ENCODE results near the gene KDM8. TPM values are rescaled to one million over a fixed set of nuclear protein-coding genes. Genes with fewer than 3 reads are reported as not detected.

KDM8 gene
- total RNA-seq, 1 donor from 2014 or later: 4.3 TPM

DNA sequence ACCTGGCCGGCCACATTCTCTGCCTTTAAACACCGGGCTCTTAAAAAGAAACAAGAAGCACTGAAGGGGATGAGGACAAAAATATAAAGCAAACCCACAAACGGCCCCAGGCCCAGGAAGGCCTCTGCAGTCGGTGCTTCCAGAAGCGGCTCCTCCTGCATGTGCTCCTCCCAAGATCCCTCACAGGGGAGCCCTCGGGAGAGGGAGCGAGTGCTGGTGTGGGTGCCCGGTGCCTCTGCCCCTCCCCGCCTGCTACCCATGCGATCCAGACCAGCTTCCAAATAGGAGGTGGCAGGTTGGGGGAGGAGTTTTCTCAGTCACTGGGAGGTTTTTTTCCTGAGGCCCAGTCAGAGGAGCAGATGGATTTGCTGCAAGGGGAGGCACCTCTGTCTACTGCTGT is 15.8 kb downstream of the KDM8 start:
- Mint-ChIP-seq H3K4me1 (ENCODE audit: low read depth, unreplicated experiment) (peaks cover 4% of the 10 kb centered on the region), H3K4me3 (ENCODE audit: unreplicated experiment) (no peak overlapping the region), H3K36me3 (ENCODE audit: low read depth, unreplicated experiment) (peaks cover 8% of the 10 kb centered on the region), H3K27me3 (ENCODE audit: low read depth, unreplicated experiment) (no peaks in the 10 kb centered on the region), H3K27ac (ENCODE audit: unreplicated experiment) (no peak overlapping the region), H3K9me3 (ENCODE audit: unreplicated experiment) (no peaks in the 10 kb centered on the region)
- no peak overlapping the region for H3K27ac ChIP-seq (ENCODE audit: low read depth, low read length)
- H3K9ac ChIP-seq (ENCODE audit: low read length): no peak overlapping the region
- no peaks in the 10 kb centered on the region for H4K20me1 ChIP-seq (ENCODE audit: insufficient read depth, low read length)
- no peak overlapping the region for H3K4me2 ChIP-seq (ENCODE audit: low read length)
- no peak for TF ChIP-seq EZH2 (IDR thresholded peaks at IDR 0.05; ENCODE audit: insufficient read depth, low read length)
- TF ChIP-seq CTCF (IDR thresholded peaks at IDR 0.05; ENCODE audit: insufficient read depth, low read depth, low read length): no peak
- H3K4me3 ChIP-seq (ENCODE audit: insufficient read depth, low read depth, low read length): no peak overlapping the region
- no peaks in the 10 kb centered on the region for H3K27me3 ChIP-seq (ENCODE audit: insufficient read depth, low read length)
- DNase-seq (ENCODE audit: low read depth) (no peak), FAIRE-seq (no peak)
- no peaks in the 10 kb centered on the region for H3K79me2 ChIP-seq (ENCODE audit: insufficient read depth, low read length)
- H3K36me3 ChIP-seq (ENCODE audit: insufficient read depth, low read length): no peaks in the 10 kb centered on the region
- H3K4me1 ChIP-seq (ENCODE audit: insufficient read depth, low read length): peaks cover 17% of the 10 kb centered on the region
- H2AFZ ChIP-seq (ENCODE audit: low read depth, low read length): no peak overlapping the region
- no peaks in the 10 kb centered on the region for H3K9me3 ChIP-seq (ENCODE audit: insufficient read depth, low read depth, low read length)

DNA sequence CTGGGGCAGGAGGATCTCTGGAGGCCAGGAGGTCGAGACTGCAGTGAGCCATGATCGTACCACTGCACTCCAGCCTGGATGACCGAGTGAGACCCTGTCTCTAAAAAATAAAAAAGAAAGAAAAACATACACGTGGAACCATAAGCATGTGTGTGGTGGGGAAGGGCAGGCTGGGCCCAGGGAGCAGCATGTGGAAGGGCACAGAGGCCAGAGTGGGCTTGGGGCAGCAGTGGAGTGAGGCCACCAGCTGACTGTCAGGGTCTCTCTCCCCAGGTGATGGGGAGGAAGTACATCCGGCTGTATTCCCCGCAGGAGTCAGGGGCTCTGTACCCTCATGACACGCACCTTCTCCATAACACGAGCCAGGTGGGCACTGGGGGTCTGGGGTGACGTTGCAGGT is 16.8 kb downstream of the KDM8 start:
- FAIRE-seq (no peak), DNase-seq (ENCODE audit: low read depth) (no peak)
- H3K4me3 ChIP-seq (ENCODE audit: insufficient read depth, low read depth, low read length): no peak overlapping the region
- H3K27ac ChIP-seq (ENCODE audit: low read depth, low read length): no peak overlapping the region
- Mint-ChIP-seq H3K36me3 (ENCODE audit: low read depth, unreplicated experiment) (peaks cover 8% of the 10 kb centered on the region), H3K4me3 (ENCODE audit: unreplicated experiment) (no peak overlapping the region), H3K9me3 (ENCODE audit: unreplicated experiment) (no peaks in the 10 kb centered on the region), H3K27ac (ENCODE audit: unreplicated experiment) (no peak overlapping the region), H3K27me3 (ENCODE audit: low read depth, unreplicated experiment) (no peaks in the 10 kb centered on the region), H3K4me1 (ENCODE audit: low read depth, unreplicated experiment) (peaks cover 4% of the 10 kb centered on the region)
- H3K9ac ChIP-seq (ENCODE audit: low read length): no peak overlapping the region
- no peak overlapping the region for H3K4me2 ChIP-seq (ENCODE audit: low read length)
- H3K36me3 ChIP-seq (ENCODE audit: insufficient read depth, low read length): no peaks in the 10 kb centered on the region
- no peak overlapping the region for H2AFZ ChIP-seq (ENCODE audit: low read depth, low read length)
- no peaks in the 10 kb centered on the region for H4K20me1 ChIP-seq (ENCODE audit: insufficient read depth, low read length)
- no peaks in the 10 kb centered on the region for H3K27me3 ChIP-seq (ENCODE audit: insufficient read depth, low read length)
- H3K4me1 ChIP-seq (ENCODE audit: insufficient read depth, low read length): peaks cover 17% of the 10 kb centered on the region
- H3K79me2 ChIP-seq (ENCODE audit: insufficient read depth, low read length): no peaks in the 10 kb centered on the region
- H3K9me3 ChIP-seq (ENCODE audit: insufficient read depth, low read depth, low read length): no peaks in the 10 kb centered on the region
- no peak for TF ChIP-seq CTCF (IDR thresholded peaks at IDR 0.05; ENCODE audit: insufficient read depth, low read depth, low read length)
- no peak for TF ChIP-seq EZH2 (IDR thresholded peaks at IDR 0.05; ENCODE audit: insufficient read depth, low read length)

GRCh38 chr16:27220527-27220926 is 17.2 kb downstream of the KDM8 start:
- no peak overlapping the region for H3K4me3 Mint-ChIP-seq (ENCODE audit: unreplicated experiment)
- H3K36me3 Mint-ChIP-seq (ENCODE audit: low read depth, unreplicated experiment): peaks cover 6% of the 10 kb centered on the region

More at GRCh38 chr16:27220527-27220926, 17.2 kb downstream of the KDM8 start:
- Histone ChIP-seq H3K9me3 (ENCODE audit: insufficient read depth, low read depth, low read length) (no peaks in the 10 kb centered on the region), H3K4me1 (ENCODE audit: insufficient read depth, low read length) (peaks cover 17% of the 10 kb centered on the region), H3K79me2 (ENCODE audit: insufficient read depth, low read length) (no peaks in the 10 kb centered on the region), H3K27ac (ENCODE audit: low read depth, low read length) (no peak overlapping the region), H3K4me3 (ENCODE audit: insufficient read depth, low read depth, low read length) (no peak overlapping the region), H2AFZ (ENCODE audit: low read depth, low read length) (no peak overlapping the region), H4K20me1 (ENCODE audit: insufficient read depth, low read length) (no peaks in the 10 kb centered on the region), H3K9ac (ENCODE audit: low read length) (no peak overlapping the region), H3K36me3 (ENCODE audit: insufficient read depth, low read length) (no peaks in the 10 kb centered on the region), H3K27me3 (ENCODE audit: insufficient read depth, low read length) (no peaks in the 10 kb centered on the region), H3K4me2 (ENCODE audit: low read length) (no peak overlapping the region)
- H3K27ac Mint-ChIP-seq (ENCODE audit: unreplicated experiment): no peak overlapping the region
- FAIRE-seq (no peak), DNase-seq (ENCODE audit: low read depth) (no peak)
- TF ChIP-seq CTCF (IDR thresholded peaks at IDR 0.05; ENCODE audit: insufficient read depth, low read depth, low read length): no peak
- H3K4me1 Mint-ChIP-seq (ENCODE audit: low read depth, unreplicated experiment): peaks cover 4% of the 10 kb centered on the region
- no peaks in the 10 kb centered on the region for H3K9me3 Mint-ChIP-seq (ENCODE audit: unreplicated experiment)
- no peaks in the 10 kb centered on the region for H3K27me3 Mint-ChIP-seq (ENCODE audit: low read depth, unreplicated experiment)
